ENCODE measurements around the gene RAD1. TPM values are rescaled to one million over a fixed set of nuclear protein-coding genes. Genes with fewer than 3 reads are reported as not detected.
A peak's percentile ranks its signal among the peaks of the same experiment; 100 is the strongest.

The RAD1 gene
- total and polyA plus RNA-seq, 4 donors: 12.9 to 45.7 (median 17.7) TPM

- whole genome bisulfite sequencing, 2 donors: 31 to 33% methylated on average over 6 of the region's 6 CpGs
- Histone ChIP-seq H3K4me3 (peak overlapping the region; percentile 94), H3K9me3 (ENCODE audit: control insufficient read depth in 4 of 4, insufficient read depth in 3 of 4, low read length in 3 of 4) (no peaks in the 10 kb centered on the region), H3K9ac (ENCODE audit: insufficient read depth in 1 of 2, low read length in 2 of 2) (peak overlapping the region; percentile 71 to 89), H3K27ac (ENCODE audit: low read depth in 1 of 2, low read length in 1 of 2) (peak overlapping the region in 1 of 2 donors; percentile 40), H3K27me3 (ENCODE audit: control insufficient read depth in 3 of 3, insufficient read depth in 3 of 3, low read length in 2 of 3) (no peaks in the 10 kb centered on the region), H3K4me1 (ENCODE audit: control insufficient read depth in 5 of 5, insufficient read depth in 5 of 5, low read length in 5 of 5) (peaks cover 0 to 20% (median 15%) of the 10 kb centered on the region in 5 donors), H3K36me3 (ENCODE audit: control insufficient read depth in 4 of 4, insufficient read depth in 4 of 4, low read length in 4 of 4) (peaks cover 3 to 17% (median 8%) of the 10 kb centered on the region in 4 donors)
- TF ChIP-seq CTCF (IDR thresholded peaks at IDR 0.05; ENCODE audit: control extremely low read depth, extremely low read depth): no peak
- no peak for ATAC-seq (ENCODE audit: insufficient read depth, low FRiP score)
- no peak for DNase-seq
Observed at GRCh38 chr5:34916518-34916917, 1.2 kb upstream of the RAD1 start.

DNA sequence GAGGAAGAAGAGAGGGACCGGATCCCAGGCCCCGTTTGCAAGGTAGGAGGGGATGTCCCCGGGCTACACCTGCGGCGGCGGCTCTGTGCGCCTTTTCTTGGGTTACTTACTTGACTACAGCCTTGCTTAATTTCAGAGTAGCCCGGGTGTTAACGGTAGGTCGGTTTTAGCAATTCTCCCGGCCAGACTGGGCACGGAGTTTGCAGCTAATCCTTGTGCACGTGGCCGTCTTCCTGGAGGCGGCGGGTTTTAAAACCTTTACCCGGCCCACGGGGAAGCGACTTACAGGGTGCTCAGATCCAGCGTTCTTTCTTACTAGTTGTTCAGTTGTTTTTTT is 520 bp upstream of the RAD1 start:
- Histone ChIP-seq H3K27ac (ENCODE audit: low read depth in 1 of 2, low read length in 1 of 2) (peak overlapping the region; percentile 68 to 94), H3K27me3 (ENCODE audit: control insufficient read depth in 3 of 3, insufficient read depth in 3 of 3, low read length in 2 of 3) (no peaks in the 10 kb centered on the region), H3K9me3 (ENCODE audit: control insufficient read depth in 4 of 4, insufficient read depth in 3 of 4, low read length in 3 of 4) (no peaks in the 10 kb centered on the region), H3K36me3 (ENCODE audit: control insufficient read depth in 4 of 4, insufficient read depth in 4 of 4, low read length in 4 of 4) (peaks cover 4 to 17% (median 12%) of the 10 kb centered on the region in 4 donors), H3K4me1 (ENCODE audit: control insufficient read depth in 5 of 5, insufficient read depth in 5 of 5, low read length in 5 of 5) (peaks cover 0 to 20% (median 15%) of the 10 kb centered on the region in 5 donors), H3K4me3 (peak overlapping the region; percentile 94), H3K9ac (ENCODE audit: insufficient read depth in 1 of 2, low read length in 2 of 2) (peak overlapping the region; percentile 71 to 89)
- ATAC-seq (ENCODE audit: insufficient read depth, low FRiP score) (no peak), DNase-seq (no peak)
- 0% methylated on average over 20 of the region's 20 CpGs for WGBS, 2 donors
- TF ChIP-seq CTCF (IDR thresholded peaks at IDR 0.05; ENCODE audit: control extremely low read depth, extremely low read depth): no peak

DNA sequence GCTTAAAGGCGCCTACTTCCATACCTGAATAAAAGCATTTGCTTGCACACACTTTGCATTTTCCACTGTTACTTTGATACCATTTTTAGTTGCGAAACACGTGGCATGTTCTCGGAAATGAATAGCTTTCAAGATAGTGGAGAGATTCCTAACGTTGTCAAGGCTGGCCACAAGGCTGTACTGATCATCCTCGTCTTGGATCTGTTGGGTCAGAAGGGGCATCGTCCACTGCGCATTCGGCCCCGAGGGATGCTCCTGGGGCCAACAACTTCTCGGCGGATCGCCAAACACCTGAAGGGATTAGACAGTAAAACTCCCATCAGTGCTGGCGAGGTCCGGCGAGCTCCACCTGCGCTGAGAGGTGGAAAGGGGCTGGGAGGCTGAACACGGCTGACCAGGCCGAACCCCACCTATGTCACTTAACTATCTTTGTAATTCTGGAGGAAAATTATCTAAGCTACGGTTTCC is 599 bp downstream of the RAD1 start:
- no peak for TF ChIP-seq CTCF (IDR thresholded peaks at IDR 0.05; ENCODE audit: control extremely low read depth, extremely low read depth)
- Histone ChIP-seq H3K9me3 (ENCODE audit: control insufficient read depth in 4 of 4, insufficient read depth in 3 of 4, low read length in 3 of 4) (no peaks in the 10 kb centered on the region), H3K4me1 (ENCODE audit: control insufficient read depth in 5 of 5, insufficient read depth in 5 of 5, low read length in 5 of 5) (peaks cover 0 to 20% (median 15%) of the 10 kb centered on the region in 5 donors), H3K27me3 (ENCODE audit: control insufficient read depth in 3 of 3, insufficient read depth in 3 of 3, low read length in 2 of 3) (no peaks in the 10 kb centered on the region), H3K4me3 (peak overlapping the region; percentile 76), H3K27ac (ENCODE audit: low read depth in 1 of 2, low read length in 1 of 2) (peak overlapping the region; percentile 88 to 94), H3K9ac (ENCODE audit: insufficient read depth in 1 of 2, low read length in 2 of 2) (peak overlapping the region; percentile 71 to 93), H3K36me3 (ENCODE audit: control insufficient read depth in 4 of 4, insufficient read depth in 4 of 4, low read length in 4 of 4) (peaks cover 4 to 20% (median 12%) of the 10 kb centered on the region in 4 donors)
- WGBS, 2 donors: 2 to 3% methylated on average over 20 of the region's 20 CpGs
- DNase-seq (peak in 2 of 3 donors; percentile 9 to 22), ATAC-seq (ENCODE audit: insufficient read depth, low FRiP score) (peak; percentile 1)

DNA sequence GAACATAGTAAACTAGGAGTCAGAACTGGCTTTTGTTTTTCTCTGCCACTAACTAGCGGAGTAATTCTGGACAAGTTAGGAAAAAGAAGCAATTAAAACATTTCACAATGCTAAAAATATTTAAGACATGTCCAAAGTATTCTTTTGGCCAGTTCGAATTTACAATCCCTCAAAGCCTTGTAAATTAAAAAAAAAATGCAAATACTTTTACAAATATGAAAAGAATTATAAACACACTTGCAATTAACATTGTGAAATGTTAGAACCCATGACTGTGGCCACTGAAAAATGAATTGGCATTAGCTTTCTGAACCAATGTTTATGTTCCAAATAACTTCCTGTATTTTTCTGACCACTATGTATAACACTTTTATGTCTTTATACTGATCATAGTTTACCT is 2.2 kb downstream of the RAD1 start:
- Histone ChIP-seq H3K27me3 (ENCODE audit: control insufficient read depth in 3 of 3, insufficient read depth in 3 of 3, low read length in 2 of 3) (no peaks in the 10 kb centered on the region), H3K36me3 (ENCODE audit: control insufficient read depth in 4 of 4, insufficient read depth in 4 of 4, low read length in 4 of 4) (peaks cover 6 to 29% (median 15%) of the 10 kb centered on the region in 4 donors), H3K4me1 (ENCODE audit: control insufficient read depth in 5 of 5, insufficient read depth in 5 of 5, low read length in 5 of 5) (peaks cover 0 to 20% (median 15%) of the 10 kb centered on the region in 5 donors), H3K4me3 (no peak overlapping the region), H3K9me3 (ENCODE audit: control insufficient read depth in 4 of 4, insufficient read depth in 3 of 4, low read length in 3 of 4) (no peaks in the 10 kb centered on the region), H3K27ac (ENCODE audit: low read depth in 1 of 2, low read length in 1 of 2) (no peak overlapping the region), H3K9ac (ENCODE audit: insufficient read depth in 1 of 2, low read length in 2 of 2) (no peak overlapping the region)
- no peak for TF ChIP-seq CTCF (IDR thresholded peaks at IDR 0.05; ENCODE audit: control extremely low read depth, extremely low read depth)
- ATAC-seq (ENCODE audit: insufficient read depth, low FRiP score) (no peak), DNase-seq (no peak)
- 75 to 83% methylated on average over 2 of the region's 2 CpGs for WGBS, 2 donors

Measured in lung (tissue), 12 donors.